Mesendoderm (in vitro differentiated cells): ENCODE data around the gene STARD3NL.
"Not testable (repeated sequence)": the region's sequence is repeated elsewhere in the genome, so short reads cannot be mapped to it uniquely, and the experiment has no call there.

Source experiments
- DNase-seq: peaks from one replicate; pipeline ENCODE4 v3.0.0; 2013
- H2AK5ac ChIP-seq: 2 replicates; pipeline ENCODE4 v1.6.1; 2013; ENCODE audit warnings: low read length, inconsistent platforms
- H2BK120ac ChIP-seq: 2 replicates; pipeline ENCODE4 v1.6.1; 2013; ENCODE audit warnings: low read depth, mild to moderate bottlenecking, low read length, moderate library complexity, mixed read lengths
- H2BK15ac ChIP-seq: replicated peaks from 2 replicates; pipeline ENCODE4 v1.6.1; 2013; ENCODE audit warnings: low read depth, mild to moderate bottlenecking, moderate library complexity
- H2BK5ac ChIP-seq: 2 replicates; pipeline ENCODE4 v1.6.1; 2013; ENCODE audit warnings: low read length, inconsistent platforms
- H3K18ac ChIP-seq: 2 replicates; pipeline ENCODE4 v1.6.1; 2013; ENCODE audit warnings: mild to moderate bottlenecking, low read length, mixed read lengths
- H3K23ac ChIP-seq: one replicate; pipeline ENCODE4 v1.6.1; 2013; ENCODE audit warnings: low read length
- H3K27ac ChIP-seq: 2 replicates; pipeline ENCODE4 v1.5.1; 2013; ENCODE audit warnings: low read depth, mild to moderate bottlenecking, inconsistent platforms, low read length, moderate library complexity
- H3K27me3 ChIP-seq: 2 replicates; pipeline ENCODE4 v1.6.1; 2013; ENCODE audit warnings: low read length, control low read depth, mild to moderate bottlenecking, inconsistent platforms; ENCODE audit not compliant: insufficient read depth, poor library complexity
- H3K36me3 ChIP-seq: 2 replicates; pipeline ENCODE4 v1.6.1; 2013; ENCODE audit warnings: low read length, inconsistent platforms; ENCODE audit not compliant: control insufficient read depth, insufficient read depth
- H3K4ac ChIP-seq: one replicate; pipeline ENCODE4 v1.6.1; 2013; ENCODE audit warnings: low read depth, mild to moderate bottlenecking, low read length, moderate library complexity
- H3K4me1 ChIP-seq: 2 replicates; pipeline ENCODE4 v1.6.1; 2013; ENCODE audit warnings: low read depth, low read length, inconsistent platforms; ENCODE audit not compliant: control insufficient read depth
- H3K4me2 ChIP-seq: 2 replicates; pipeline ENCODE4 v1.6.1; 2013; ENCODE audit warnings: low read length
- H3K4me3 ChIP-seq: 2 replicates; pipeline ENCODE4 v1.5.1; 2013; ENCODE audit warnings: mild to moderate bottlenecking, low read length
- H3K56ac ChIP-seq: one replicate; pipeline ENCODE4 v1.6.1; 2013; ENCODE audit warnings: low read length
- H3K79me1 ChIP-seq: 2 replicates; pipeline ENCODE4 v1.6.1; 2013; ENCODE audit warnings: low read length, inconsistent platforms
- H3K79me2 ChIP-seq: 2 replicates; pipeline ENCODE4 v1.6.1; 2013; ENCODE audit warnings: mild to moderate bottlenecking, low read length; ENCODE audit not compliant: control insufficient read depth, insufficient read depth
- H3K9ac ChIP-seq: 2 replicates; pipeline ENCODE4 v1.6.1; 2013; ENCODE audit warnings: low read length, inconsistent platforms
- H4K5ac ChIP-seq: one replicate; pipeline ENCODE4 v1.6.1; 2013; ENCODE audit warnings: low read length
- H4K8ac ChIP-seq: one replicate; pipeline ENCODE4 v1.6.1; 2013; ENCODE audit warnings: low read depth, mild to moderate bottlenecking, control low read depth, low read length, moderate library complexity
- WGBS: extraction: QIAGEN DNeasy Blood & Tissue Kit; methylation state at CpG from one replicate; pipeline ENCODE4 v1.1.7; 2013; ENCODE audit warnings: low lambda C conversion rate, missing lambda C conversion rate; ENCODE audit not compliant: insufficient coverage; ENCODE audit errors: extremely low coverage; 5-methylcytosine and 5-hydroxymethylcytosine counted together

The STARD3NL gene

GRCh38 chr7:38163671-38164070, 14.4 kb upstream of the STARD3NL start:
- H3K23ac ChIP-seq = no peak overlapping the region
- no CpG with 5 or more reads among the region's 4 CpGs for WGBS
- H2BK120ac ChIP-seq = no peak overlapping the region

GRCh38 chr7:38168890-38169570, 9.0 kb upstream of the STARD3NL start:
- H3K36me3 ChIP-seq = no peaks in the 10 kb centered on the region
- no peak overlapping the region for H3K56ac ChIP-seq
- no peak overlapping the region for H2BK5ac ChIP-seq
- no peak overlapping the region for H3K27ac ChIP-seq
- H4K5ac ChIP-seq = no peak overlapping the region
- no peak overlapping the region for H2BK120ac ChIP-seq
- no peak overlapping the region for H3K4me2 ChIP-seq
- H3K9ac ChIP-seq = no peak overlapping the region
- no peaks in the 10 kb centered on the region for H3K4me1 ChIP-seq
- no peaks in the 10 kb centered on the region for H3K79me1 ChIP-seq
- H3K4me3 ChIP-seq = no peak overlapping the region
- no peak overlapping the region for H3K23ac ChIP-seq
- no peak overlapping the region for H2BK15ac ChIP-seq
- WGBS = no CpG with 5 or more reads among the region's 1 CpG
- H2AK5ac ChIP-seq = no peak overlapping the region
- no peaks in the 10 kb centered on the region for H3K27me3 ChIP-seq
- no peak for DNase-seq
- H3K18ac ChIP-seq = no peak overlapping the region
- no peak overlapping the region for H3K4ac ChIP-seq
- no peak overlapping the region for H4K8ac ChIP-seq
- no peaks in the 10 kb centered on the region for H3K79me2 ChIP-seq

More at GRCh38 chr7:38163671-38164070, 14.4 kb upstream of the STARD3NL start:
- Histone ChIP-seq H3K36me3 (no peaks in the 10 kb centered on the region), H2BK15ac (no peak overlapping the region), H3K79me2 (no peaks in the 10 kb centered on the region), H3K4me3 (no peak overlapping the region), H4K8ac (no peak overlapping the region), H3K27me3 (no peaks in the 10 kb centered on the region), H3K79me1 (no peaks in the 10 kb centered on the region), H2BK5ac (no peak overlapping the region), H3K4me1 (no peaks in the 10 kb centered on the region), H2AK5ac (no peak overlapping the region), H3K18ac (no peak overlapping the region), H3K27ac (no peak overlapping the region), H3K9ac (no peak overlapping the region), H3K4me2 (no peak overlapping the region), H3K56ac (no peak overlapping the region), H4K5ac (no peak overlapping the region), H3K4ac (no peak overlapping the region)
- DNase-seq = peak; percentile 6

GRCh38 chr7:38169847-38170246, 8.2 kb upstream of the STARD3NL start:
- Histone ChIP-seq H3K79me2 (no peaks in the 10 kb centered on the region), H4K8ac (no peak overlapping the region), H3K27ac (no peak overlapping the region), H2BK5ac (no peak overlapping the region), H3K36me3 (no peaks in the 10 kb centered on the region), H3K56ac (no peak overlapping the region), H3K9ac (no peak overlapping the region), H3K4ac (no peak overlapping the region), H3K4me2 (no peak overlapping the region), H4K5ac (no peak overlapping the region), H2AK5ac (no peak overlapping the region), H3K23ac (no peak overlapping the region), H3K4me1 (no peaks in the 10 kb centered on the region), H2BK15ac (no peak overlapping the region), H3K27me3 (no peaks in the 10 kb centered on the region), H2BK120ac (no peak overlapping the region), H3K4me3 (no peak overlapping the region), H3K79me1 (no peaks in the 10 kb centered on the region), H3K18ac (no peak overlapping the region)
- peak; percentile 7 for DNase-seq
- WGBS = no CpG with 5 or more reads among the region's 2 CpGs

GRCh38 chr7:38171623-38172391, 6.2 kb upstream of the STARD3NL start:
- H3K79me2 ChIP-seq = no peaks in the 10 kb centered on the region
- no peak overlapping the region for H3K4me3 ChIP-seq
- H3K9ac ChIP-seq = no peak overlapping the region
- H3K27ac ChIP-seq = no peak overlapping the region
- no peak overlapping the region for H3K18ac ChIP-seq
- no peaks in the 10 kb centered on the region for H3K36me3 ChIP-seq
- no peak overlapping the region for H2BK5ac ChIP-seq
- no peaks in the 10 kb centered on the region for H3K79me1 ChIP-seq
- no peaks in the 10 kb centered on the region for H3K27me3 ChIP-seq
- no peak overlapping the region for H4K8ac ChIP-seq
- no peak overlapping the region for H4K5ac ChIP-seq
- no peak overlapping the region for H2BK120ac ChIP-seq
- H3K23ac ChIP-seq = no peak overlapping the region
- H2AK5ac ChIP-seq = no peak overlapping the region
- no peak overlapping the region for H3K4ac ChIP-seq
- no peak for DNase-seq
- no peak overlapping the region for H2BK15ac ChIP-seq
- H3K56ac ChIP-seq = no peak overlapping the region
- WGBS = no CpG with 5 or more reads among the region's 6 CpGs
- H3K4me1 ChIP-seq = no peaks in the 10 kb centered on the region
- no peak overlapping the region for H3K4me2 ChIP-seq

- not testable (repeated sequence) for H3K23ac ChIP-seq, H3K79me1 ChIP-seq, H3K4me3 ChIP-seq, H3K79me2 ChIP-seq, H3K9ac ChIP-seq, H3K18ac ChIP-seq, DNase-seq, H3K56ac ChIP-seq, H3K36me3 ChIP-seq, H3K27ac ChIP-seq, H2BK120ac ChIP-seq, H3K4ac ChIP-seq, H4K8ac ChIP-seq, H3K4me2 ChIP-seq, H2BK5ac ChIP-seq, H4K5ac ChIP-seq, H3K4me1 ChIP-seq, H2BK15ac ChIP-seq, H3K27me3 ChIP-seq, H2AK5ac ChIP-seq
- no CpG with 5 or more reads among the region's 9 CpGs for WGBS
Measured at GRCh38 chr7:38175547-38175946, 2.5 kb upstream of the STARD3NL start.
